HG03571 (cell line): ENCODE measurements around the gene DAZAP1.

ENCODE experiments used
- ATAC-seq: cut with Tn5 transposase; IDR thresholded peaks from one replicate; pipeline ENCODE4 v1.9.1; 2021; ENCODE audit not compliant: unreplicated experiment

Gene DAZAP1

DNA sequence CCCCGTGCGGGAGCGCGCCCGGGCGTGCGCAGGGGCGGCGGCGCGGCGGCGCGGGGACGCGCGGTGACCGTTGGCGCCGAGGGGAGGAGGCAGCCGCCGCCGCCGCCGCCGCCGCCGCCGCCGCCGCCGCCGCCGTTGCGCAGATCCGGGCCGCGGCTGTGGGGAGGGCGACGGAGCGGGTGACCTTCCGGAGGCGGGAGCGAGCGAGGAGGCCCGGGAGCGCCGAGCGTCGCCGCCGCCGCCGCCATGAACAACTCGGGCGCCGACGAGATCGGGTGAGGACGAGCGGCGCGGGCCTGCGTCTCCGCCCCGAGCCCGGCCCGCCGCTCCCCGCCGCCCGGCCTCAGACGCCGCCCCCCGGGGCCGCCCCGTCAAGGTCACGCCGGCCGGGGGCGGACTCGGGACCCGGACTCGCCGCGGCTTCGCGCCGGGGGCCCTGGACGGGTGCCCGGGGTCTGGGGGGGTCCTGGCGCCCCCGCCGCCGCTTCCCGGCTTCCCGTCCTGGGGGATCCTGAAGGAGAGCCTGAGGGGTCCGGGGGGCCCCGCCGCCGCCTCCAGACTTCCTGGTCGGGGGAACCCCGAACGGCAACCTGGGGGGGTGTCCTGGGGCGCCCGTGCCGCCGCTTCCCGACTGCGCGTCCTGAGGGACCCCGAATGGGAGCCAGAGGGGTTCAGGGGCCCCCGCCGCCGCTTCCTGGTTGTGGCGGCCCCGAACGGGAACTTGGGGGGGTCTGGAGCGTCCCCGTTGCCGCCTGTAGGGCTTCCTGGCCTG lies at the start of gene DAZAP1:
TSS of gene DAZAP1 (plus strand) at position 59 of the 772 bp plus-strand sequence. CDS start at position 247, 188 bp downstream.
- no peak for ATAC-seq

DNA sequence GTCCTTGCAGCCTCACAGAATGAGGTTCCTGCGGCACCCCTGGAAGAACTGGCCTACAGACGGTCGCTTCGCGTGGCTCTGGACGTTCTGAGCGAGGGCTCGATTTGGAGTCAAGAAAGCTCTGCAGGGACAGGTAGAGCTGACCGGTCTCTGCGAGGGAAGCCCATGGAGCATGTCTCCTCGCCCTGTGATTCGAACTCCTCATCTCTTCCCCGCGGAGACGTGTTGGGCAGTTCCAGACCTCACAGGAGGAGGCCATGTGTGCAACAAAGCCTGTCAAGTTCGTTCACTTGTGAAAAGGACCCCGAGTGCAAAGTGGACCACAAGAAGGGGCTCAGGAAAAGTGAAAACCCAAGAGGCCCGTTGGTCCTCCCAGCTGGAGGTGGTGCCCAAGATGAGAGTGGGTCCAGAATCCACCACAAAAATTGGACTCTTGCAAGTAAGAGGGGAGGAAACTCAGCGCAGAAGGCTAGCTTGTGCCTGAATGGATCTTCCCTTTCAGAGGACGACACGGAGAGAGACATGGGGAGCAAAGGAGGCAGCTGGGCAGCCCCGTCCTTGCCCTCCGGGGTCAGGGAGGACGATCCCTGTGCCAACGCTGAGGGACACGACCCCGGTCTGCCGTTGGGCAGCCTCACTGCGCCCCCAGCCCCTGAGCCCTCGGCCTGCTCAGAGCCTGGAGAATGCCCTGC lies 47.1 kb upstream of the DAZAP1 start:
- ATAC-seq: no peak

DNA sequence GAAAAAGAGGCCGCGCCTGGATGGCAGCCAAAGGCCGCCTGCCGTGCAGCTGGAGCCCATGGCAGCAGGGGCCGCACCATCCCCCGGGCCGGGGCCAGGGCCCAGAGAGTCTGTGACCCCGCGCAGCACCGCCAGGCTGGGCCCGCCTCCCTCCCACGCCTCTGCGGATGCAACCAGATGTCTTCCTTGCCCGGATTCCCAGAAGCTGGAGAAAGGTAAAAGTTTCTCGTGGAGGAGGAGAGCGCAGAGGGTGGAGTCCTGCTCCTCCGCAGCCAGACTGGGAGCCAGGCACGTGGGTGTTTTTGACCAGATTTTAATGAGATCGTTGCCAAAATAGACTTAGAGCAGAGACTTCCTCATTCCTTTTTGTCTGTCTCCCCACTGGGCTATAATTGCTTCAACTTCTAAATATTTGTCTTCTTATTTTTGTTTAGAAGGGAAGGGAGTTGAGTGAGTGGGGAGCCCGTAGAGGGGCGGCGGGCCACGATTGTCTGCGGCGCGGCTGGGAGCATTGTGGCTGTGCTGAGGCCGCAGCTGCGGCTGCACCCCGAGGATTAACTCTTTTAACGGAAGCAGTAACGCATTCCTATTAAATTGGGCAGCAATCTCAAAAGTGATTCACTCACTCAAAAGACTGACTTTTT lies 46.4 kb upstream of the DAZAP1 start:
- ATAC-seq: no peak

DNA sequence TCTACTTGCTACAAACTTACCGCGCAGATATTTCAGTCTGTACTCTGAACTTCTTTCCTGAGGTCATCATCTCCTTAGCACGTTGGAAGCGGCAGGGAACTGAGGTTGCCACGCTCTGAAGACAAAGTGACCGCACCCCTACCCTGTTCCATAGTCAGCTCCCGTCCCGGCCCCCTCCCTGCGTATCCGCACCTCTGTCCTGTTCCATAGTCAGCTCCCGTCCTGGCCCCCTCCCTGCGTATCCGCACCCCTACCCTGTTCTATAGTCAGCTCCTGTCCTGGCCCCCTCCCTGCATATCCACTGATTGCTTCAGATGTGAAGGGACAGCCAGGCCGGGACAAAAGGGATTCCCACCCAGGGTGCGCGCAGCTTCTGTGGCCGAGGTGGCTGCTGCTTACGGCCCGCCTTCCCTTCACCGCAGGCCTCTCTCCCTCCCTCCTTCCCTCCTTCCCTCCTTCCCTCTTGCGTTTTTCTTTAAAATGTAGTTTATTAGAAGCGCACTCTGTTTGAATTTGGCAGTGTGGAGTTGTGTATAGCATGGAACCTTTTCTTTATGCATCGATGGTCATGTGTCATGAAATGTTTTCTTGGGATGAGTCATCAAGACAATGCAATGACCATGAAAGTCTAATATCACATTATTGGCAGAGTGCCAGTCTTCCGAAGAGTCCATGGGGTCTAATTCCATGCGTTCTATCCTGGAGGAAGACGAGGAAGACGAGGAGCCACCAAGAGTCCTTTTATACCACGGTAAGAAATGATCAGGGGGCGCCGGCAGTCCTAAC lies 45.6 kb upstream of the DAZAP1 start:
- no peak for ATAC-seq

DNA sequence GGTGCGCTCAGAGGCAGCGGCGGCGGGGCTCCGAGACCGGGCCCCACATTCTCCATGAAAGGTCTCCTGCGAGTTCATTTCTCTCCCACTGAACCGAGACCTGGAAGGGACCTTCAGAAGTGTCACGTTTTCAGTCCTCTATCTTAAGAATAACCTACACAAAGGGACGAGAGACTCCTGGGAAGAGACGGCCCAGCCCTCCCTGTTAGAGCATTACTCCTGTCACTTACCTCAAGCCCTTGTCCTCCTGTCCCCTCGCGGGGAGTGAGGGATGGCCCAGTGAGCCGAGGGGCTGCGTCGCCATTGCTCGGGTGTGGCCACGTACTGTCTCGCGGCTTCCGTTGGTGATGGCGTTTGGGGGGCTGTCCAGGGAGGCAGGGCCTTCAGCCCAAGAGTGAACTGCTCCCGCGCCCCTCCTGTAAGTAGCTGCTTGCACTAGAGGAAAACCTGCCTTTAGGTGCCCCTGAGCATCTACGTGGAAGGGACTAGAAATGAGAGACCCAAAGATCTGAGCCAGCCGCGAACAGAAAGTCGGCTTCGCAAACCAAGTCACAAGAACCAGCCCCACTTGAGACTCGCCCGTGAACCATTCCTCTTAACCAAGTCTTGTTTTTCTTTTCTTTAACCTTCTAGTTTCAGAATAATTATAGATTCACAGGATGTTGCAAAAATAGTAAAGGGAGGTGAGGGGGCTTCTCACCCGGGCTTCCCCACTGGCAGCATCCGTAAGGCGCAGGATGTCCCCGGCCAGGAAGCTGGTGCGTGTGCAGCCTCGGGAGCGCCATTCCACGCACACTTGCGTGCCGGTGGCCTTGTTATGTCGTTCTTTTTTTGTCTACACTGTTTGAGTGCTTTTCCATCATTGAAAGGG lies 44.8 kb upstream of the DAZAP1 start:
- no peak for ATAC-seq

DNA sequence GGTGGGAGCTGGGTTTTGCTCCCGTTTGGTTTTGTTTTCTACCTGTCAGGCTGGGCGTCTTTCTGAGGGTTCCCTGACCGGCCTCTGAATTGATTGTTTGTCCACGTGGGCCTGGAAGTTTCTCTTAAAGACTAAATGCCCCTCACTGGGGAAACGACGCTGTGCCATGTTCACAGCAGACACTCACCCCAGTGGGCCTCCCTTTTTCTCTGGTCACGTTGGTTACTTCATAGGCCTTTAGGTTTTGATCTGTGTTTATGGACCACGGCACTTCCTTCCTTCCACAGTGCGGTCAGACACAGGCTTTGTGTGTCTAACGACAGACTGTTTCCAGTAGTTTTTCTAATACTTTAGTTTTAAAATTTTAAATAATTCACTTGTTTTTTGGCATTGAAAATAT lies 43.8 kb upstream of the DAZAP1 start:
- ATAC-seq: no peak

DNA sequence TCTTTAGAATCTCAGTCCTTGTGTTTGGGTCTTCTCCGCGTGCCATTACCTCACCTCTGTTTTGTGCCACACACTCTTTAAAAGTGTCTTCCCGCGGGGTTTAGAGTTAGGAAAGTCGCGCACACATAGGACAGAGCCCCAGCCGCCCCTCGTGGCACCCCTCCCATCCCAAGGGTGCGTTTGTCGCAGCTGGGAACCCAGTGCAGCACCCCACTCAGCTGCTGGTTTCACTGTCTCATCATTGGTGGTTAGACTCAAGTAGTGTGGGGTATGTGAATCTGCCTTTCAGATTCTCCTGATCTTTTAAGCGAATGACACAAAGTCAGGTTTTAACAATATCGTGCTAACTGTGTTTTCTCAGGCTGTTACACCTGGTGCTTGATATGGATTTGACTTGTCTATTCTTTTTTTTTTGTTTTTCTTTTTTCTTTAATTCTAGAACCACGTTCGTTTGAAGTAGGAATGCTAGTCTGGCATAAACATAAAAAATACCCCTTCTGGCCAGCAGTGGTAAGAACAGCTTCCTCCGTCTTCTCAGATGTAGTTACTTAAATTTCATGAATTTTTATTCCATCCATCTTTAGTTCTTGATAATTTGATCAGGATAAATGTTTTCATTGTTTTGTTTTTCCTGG lies 43.2 kb upstream of the DAZAP1 start:
- no peak for ATAC-seq

DNA sequence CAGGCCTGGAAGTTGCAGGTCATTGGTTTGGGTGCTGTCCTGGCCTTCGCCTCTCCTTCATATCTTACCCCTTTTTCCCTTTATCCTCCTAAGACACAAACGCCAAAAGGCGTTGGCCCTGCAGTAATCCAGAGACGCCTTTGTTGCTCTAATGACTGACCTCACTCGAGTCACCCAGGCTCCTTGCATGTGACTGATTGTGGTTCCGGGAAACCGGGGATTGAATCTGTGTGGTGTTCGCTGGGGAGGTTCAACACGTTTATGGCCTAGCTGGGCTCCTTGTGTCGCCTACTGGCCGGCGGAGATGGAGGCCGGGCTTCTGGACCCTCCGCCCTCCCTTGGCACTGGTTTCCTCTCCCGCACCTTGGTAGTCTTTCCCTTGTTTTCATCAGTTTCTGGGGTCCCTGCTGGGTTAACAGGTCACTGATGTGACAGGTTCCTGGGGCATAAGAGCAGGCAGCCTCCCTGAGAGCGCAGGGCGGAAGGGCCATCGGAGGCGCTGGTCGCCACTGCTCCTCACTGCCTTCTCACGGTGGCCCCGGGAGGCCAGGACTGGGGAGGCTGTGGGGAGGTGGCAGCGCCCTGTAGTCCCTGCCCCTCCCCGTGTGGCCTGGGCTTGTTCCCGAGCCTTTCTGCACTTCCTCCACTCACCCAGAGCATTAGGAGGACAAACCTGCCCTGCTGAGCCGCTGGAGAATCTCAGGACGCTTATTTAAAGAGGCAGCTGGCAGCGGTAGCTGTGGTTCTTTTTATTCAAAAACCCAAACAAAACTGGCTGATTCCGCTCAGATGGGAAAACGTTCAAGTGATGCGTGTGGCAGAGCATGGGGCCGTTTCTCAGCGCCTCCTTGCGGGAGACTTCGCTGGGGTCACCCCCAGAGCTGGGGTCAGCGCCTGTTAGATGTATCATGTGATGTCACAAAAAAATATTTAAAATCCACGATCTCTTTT lies 41.8 kb upstream of the DAZAP1 start:
- ATAC-seq: no peak

DNA sequence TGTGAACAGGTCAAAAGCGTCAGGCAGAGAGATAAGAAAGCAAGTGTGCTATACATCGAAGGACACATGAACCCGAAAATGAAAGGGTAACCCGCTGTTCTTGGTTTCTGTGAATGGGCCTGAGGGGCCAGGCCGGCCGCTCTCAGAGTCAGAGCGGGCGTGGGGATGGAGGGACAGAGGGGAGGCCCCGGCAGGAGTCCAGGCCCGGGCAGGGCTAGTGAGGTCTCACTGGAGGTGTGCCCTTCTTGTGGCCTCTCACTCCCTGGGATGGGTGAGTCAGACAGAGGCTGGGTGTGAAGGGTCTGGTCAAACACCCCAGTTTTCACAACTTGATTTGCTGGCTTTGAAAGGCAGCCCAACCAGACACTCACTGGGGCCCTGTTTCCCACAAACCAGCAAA lies 41.1 kb upstream of the DAZAP1 start:
- ATAC-seq: no peak

DNA sequence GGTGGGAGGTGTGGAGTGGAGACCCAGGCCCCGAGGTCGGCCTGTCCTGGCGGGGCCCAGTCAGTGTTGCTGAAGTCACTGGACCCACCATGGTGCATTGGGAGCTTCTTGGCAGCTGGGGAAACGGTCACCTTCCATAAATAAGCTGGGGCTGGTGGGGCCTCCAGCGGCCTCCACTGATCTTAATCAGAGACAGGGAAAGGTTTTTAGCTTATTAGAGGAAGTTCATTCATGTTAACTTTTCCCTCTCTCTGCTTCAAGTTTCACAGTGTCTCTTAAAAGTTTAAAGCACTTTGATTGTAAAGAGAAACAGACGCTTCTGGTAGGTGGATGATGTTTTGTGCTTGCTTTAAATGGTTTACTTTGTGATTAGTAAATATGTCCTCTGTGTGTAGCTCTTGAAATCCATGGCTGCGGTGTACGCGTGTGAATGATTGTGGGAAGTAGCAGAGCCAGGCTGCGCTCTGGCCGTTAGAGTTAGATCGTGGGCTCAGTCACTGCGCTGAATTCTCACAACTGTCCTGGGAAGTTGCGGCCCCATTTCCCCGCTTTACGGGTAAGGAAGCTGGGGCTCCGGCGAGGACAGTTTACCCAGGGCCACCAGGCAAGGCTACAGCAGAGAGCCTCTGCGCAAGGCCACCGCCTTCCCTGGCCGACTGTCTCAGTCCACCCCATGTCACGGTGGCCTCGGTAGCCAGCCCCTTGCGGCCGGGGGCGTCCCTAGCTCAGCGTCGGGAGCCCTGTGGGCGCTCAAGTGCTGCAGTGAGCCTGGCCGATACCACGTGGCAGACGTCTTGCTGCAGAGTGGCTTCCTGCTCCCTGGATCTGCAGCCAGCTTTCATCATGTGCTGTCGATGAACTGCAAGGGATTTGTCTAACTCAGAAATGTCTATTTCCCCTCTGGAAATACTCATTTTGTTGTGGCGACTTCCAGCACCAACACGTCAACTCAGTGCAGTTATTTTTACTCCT lies 40.2 kb upstream of the DAZAP1 start:
- no peak for ATAC-seq

DNA sequence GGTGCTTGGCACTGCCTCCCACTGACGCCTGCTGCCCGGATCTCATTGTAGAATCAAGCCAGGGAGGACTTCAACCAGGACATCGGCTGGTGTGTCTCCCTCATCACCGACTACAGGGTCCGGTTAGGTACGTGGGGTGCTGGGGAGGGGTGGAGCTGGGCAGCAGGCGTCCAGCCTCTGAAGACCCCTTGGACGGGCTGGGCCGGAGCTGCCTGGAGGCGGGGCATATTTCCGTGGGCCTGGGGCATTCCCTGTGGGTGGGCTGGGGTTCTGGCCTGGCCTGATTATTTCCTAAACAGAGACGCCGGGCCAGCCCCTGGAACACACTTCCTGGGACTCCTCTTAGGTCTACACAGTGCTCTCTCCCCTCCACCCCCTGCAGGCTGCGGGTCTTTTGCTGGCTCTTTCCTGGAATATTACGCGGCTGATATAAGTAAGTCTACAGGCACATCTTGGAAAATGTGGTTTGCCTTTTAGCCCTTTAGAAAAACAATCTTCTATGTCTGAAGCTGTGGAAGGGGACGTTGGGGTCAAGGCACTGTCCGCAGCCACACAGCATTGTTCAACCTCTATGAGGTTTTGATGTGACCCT lies 38.1 kb upstream of the DAZAP1 start:
- ATAC-seq: no peak

DNA sequence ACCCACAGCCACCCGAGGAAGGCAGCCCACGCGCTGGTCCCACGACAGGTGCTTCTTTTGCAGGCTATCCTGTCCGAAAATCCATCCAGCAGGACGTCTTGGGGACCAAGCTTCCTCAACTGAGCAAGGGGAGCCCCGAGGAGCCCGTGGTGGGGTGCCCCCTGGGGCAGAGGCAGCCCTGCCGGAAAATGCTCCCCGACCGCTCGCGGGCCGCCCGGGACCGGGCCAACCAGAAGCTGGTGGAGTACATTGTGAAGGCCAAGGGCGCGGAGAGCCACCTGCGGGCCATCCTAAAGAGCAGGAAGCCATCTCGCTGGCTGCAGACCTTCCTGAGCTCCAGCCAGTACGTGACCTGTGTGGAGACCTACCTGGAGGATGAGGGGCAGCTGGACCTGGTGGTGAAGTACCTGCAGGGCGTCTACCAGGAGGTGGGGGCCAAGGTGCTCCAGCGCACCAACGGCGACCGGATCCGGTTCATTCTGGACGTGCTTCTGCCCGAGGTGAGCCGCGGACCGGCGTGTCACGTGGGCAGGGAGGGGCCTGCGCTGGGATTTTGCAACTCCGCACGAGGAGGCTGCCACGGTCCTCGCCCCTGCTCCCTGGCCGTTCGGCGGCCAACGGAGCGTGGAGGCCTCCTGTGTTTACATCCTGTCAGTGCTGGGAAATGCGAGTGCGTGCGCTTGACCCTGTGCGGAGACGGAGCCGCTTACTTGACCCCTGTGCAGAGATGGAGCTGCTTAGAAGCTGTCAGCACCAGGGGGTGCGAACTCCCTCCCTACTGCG lies 36.6 kb upstream of the DAZAP1 start:
- no peak for ATAC-seq

DNA sequence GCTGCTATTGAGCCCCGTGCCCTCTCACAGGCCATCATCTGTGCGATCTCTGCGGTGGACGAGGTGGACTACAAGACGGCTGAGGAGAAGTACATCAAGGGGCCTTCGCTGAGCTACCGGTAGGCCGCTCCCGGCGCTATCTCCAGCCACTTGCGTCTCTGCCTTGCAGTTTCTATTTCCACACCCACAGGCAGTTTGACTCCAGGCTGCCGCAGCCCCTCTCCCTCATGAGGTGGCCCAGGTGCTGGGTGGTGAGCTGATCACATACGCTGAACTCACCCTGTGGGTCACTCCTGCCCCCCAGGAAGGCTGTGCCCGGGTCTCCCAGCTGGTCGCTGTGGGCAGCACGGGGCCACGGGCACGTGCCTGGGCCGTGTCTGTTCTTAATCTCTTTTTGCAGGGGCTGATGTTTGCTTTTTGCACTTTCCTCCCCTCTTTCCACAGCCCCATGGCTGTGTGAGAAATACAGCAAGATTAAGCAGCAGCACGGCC lies 34.3 kb upstream of the DAZAP1 start:
- no peak for ATAC-seq

DNA sequence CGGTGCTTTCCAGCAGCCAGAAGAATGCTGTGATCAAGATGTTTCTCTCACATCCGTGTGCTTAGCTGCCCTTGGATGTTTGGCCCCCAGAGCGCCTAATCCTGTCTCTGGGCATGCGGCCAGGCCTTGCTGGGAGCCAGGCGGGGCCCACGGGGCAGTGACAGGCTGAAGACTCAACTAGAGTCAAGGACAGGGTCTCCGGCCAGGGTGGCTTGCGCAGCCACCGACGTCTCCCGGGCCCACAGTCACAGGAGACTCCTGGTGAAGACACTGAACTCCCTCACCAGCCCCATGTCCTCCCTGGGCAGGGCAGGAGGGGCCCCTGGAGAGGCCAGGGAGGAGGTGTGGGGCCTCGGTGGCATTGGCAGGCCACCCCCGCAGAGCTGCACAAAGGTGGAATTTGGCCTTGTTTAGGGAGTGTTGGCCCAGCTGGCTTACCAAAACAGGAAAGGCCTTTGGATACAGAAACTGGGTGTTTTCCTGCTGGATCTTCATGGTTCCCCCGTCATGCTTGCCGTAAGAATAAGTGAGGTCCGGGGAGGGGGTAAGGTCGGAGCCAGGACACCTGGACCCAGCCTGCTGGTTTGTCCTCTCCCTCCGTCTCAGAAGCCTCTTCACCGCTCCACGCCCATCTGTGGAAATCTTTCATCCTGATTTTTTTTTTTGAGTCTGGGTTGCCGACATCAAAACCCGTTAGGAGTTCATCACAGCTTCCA lies 33.7 kb upstream of the DAZAP1 start:
- ATAC-seq: no peak

DNA sequence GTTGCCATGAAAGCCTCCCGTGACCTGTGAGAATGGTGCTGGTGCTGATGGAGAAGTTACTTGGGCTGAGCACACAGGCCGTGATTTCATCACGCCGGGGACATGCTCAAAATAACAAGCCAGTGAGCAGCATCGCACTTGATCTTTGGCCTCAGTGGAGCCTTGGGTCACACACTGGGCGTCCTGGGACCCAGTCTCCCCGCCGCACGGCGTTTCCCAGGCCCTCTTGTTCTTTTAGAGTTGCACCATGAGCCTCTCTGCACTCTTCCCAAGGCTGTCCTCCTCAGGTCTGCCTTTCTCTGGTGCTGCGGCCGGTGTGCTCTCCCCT lies 33.2 kb upstream of the DAZAP1 start:
- no peak for ATAC-seq

DNA sequence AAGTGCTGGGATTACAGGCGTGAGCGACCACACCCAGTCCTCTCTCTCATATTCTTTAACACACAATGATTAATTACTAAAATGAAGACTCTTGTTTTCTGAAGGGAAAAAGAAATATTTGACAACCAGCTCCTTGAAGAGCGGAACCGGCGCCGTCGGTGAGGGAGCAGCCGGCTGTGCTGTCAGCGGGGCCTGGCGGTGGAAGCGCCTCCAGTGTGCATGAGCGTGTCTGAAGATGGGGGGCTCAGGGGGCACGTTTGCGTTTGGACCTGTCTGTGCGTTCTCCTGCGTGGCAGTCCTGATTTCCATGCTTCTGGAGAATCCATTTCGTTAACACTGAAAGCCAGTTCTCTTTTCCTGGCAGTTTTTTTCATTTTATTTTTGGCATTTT lies 31.0 kb upstream of the DAZAP1 start:
- ATAC-seq: no peak
